Fibroblast of peridontal ligament (primary cell): Measurements from ENCODE around the gene FRAT1.
"Not testable (repeated sequence)": the region's sequence is repeated elsewhere in the genome, so short reads cannot be mapped to it uniquely, and the experiment has no call there.

Source experiments
- DNase-seq: peaks from one replicate; pipeline ENCODE4 v3.0.0-alpha.2; 2010; ENCODE audit errors: extremely low read depth

Gene FRAT1

GRCh38 chr10:97334370-97335175 lies 15.5 kb downstream of the FRAT1 start, which contains the start of gene FRAT2:
FRAT2 (minus strand) TSS chr10:97334729; CDS start chr10:97334572, 157 bp downstream.
- peak; percentile 88 for DNase-seq

GRCh38 chr10:97335188-97335619 lies 16.1 kb downstream of the FRAT1 start:
- no peak for DNase-seq

GRCh38 chr10:97336006-97336405 lies 16.9 kb downstream of the FRAT1 start:
- DNase-seq = no peak

- peak; percentile 11 for DNase-seq
These were observed 17.4 kb downstream of the FRAT1 start for GRCh38 chr10:97336446-97336845.

- no peak for DNase-seq
These were observed 18.1 kb downstream of the FRAT1 start for GRCh38 chr10:97336942-97337831.

- DNase-seq = no peak
These were observed 19.0 kb downstream of the FRAT1 start for GRCh38 chr10:97338041-97338440.

GRCh38 chr10:97341416-97341815 lies 22.3 kb downstream of the FRAT1 start:
- DNase-seq = no peak

GRCh38 chr10:97343664-97344063 lies 24.6 kb downstream of the FRAT1 start:
- DNase-seq = not testable (repeated sequence)

- no peak for DNase-seq
These were observed 28.2 kb downstream of the FRAT1 start for GRCh38 chr10:97347317-97347716.

GRCh38 chr10:97349752-97350513 lies 30.9 kb downstream of the FRAT1 start:
- no peak for DNase-seq

- no peak for DNase-seq
These were observed 34.9 kb downstream of the FRAT1 start for GRCh38 chr10:97353945-97354344.

GRCh38 chr10:97355571-97355975 lies 36.5 kb downstream of the FRAT1 start:
- DNase-seq = peak; percentile 37

GRCh38 chr10:97356318-97356914 lies 37.3 kb downstream of the FRAT1 start:
- DNase-seq = peak; percentile 13

- no peak for DNase-seq
These were observed 37.8 kb downstream of the FRAT1 start for GRCh38 chr10:97356918-97357317.

GRCh38 chr10:97358349-97358748 lies 39.3 kb downstream of the FRAT1 start:
- no peak for DNase-seq

GRCh38 chr10:97358781-97359180 lies 39.7 kb downstream of the FRAT1 start:
- no peak for DNase-seq

- DNase-seq = no peak
These were observed 41.9 kb downstream of the FRAT1 start for GRCh38 chr10:97360705-97361536.

- no peak for DNase-seq
These were observed 42.4 kb downstream of the FRAT1 start for GRCh38 chr10:97361537-97361901.

- DNase-seq = no peak
These were observed 43.4 kb downstream of the FRAT1 start for GRCh38 chr10:97362310-97363033.

GRCh38 chr10:97363071-97363470 lies 44.0 kb downstream of the FRAT1 start:
- DNase-seq = no peak
